GM18505 (cell line): Measurements from ENCODE around the gene EPN1.

ENCODE experiments used
- ATAC-seq: cut with Tn5 transposase; IDR thresholded peaks from one replicate; pipeline ENCODE4 v1.9.1; 2021; ENCODE audit not compliant: unreplicated experiment
- POLR2A ChIP-seq: IDR thresholded peaks from 4 replicates; pipeline ENCODE4 v1.6.1; 2011; ENCODE audit warnings: borderline replicate concordance; ENCODE audit not compliant: insufficient read depth, insufficient read length; ENCODE audit errors: extremely low read depth

EPN1 gene

DNA sequence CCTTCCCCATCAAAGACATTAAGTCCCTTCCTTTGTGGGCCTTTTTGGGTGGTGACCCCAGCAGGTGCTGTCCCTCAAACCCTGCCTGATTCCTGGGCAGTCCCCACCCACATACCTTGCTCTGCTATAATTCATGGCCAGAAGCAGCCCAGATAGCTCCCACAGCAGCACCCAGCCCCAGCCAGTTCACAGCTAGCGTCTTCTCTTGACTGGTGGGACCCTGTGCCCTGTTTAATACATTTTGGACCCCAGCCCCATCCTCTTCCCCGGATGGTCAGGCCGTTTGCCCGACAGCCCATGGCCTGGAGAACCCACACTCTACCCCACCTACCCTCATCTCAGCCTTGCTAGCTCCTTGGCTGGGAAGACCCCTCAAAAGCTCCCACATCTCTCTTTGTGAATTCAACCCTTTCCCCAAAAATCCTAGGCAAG is 24.9 kb upstream of the EPN1 start:
- no peak for TF ChIP-seq POLR2A

DNA sequence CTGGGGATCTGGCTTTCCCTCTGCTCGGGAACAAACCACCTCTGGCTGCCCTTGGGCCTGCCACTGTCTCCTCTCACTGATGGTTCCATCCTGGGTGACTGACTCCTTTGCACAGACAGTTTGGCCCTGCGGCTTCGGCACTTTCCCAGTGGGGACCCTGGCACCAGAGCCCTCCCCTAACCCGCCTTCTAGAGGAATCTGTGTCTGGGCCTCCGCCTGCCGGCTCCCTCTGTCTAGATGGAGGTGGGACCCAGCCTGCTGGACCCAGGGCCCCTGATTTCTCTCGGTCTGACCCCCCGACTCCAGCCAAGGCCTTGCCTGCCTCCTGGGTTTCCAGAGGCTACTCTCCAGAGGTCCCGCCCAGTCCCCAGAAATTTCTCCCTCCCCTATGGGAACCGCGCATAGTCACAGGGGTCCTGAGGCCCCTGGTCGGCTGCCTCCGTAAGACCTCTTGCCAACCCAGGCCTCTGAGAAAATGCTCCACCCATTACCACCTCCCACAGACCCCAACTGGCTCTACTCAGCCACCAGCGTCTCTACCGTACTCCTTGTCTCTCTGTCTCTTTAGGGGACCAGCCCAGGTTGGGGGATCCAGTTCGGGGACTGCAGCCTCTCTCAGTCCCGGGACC is 24.3 kb upstream of the EPN1 start:
- no peak for TF ChIP-seq POLR2A
- ATAC-seq = no peak

More for the DNA sequence above, 24.9 kb upstream of the EPN1 start:
- ATAC-seq = no peak

DNA sequence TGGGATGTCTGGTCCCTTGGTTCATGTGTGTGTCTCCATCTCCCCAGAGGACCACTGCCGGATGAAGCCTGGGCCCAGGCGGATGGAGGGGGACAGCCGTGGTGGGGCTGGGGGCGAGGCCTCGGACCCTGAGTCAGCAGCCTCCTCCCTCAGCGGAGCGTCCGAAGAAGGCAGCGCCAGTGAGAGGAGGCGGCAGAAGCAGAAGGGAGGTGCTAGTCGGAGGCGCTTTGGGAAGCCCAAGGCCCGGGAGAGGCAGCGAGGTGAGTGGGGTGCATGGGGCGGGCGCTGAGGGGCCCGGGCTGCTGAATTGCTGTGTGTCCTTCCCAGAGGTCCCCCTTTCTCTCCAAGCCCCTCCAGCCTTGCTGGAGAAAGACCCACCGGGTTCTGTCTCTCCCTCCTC is 23.8 kb upstream of the EPN1 start:
- no peak for TF ChIP-seq POLR2A
- ATAC-seq = no peak

DNA sequence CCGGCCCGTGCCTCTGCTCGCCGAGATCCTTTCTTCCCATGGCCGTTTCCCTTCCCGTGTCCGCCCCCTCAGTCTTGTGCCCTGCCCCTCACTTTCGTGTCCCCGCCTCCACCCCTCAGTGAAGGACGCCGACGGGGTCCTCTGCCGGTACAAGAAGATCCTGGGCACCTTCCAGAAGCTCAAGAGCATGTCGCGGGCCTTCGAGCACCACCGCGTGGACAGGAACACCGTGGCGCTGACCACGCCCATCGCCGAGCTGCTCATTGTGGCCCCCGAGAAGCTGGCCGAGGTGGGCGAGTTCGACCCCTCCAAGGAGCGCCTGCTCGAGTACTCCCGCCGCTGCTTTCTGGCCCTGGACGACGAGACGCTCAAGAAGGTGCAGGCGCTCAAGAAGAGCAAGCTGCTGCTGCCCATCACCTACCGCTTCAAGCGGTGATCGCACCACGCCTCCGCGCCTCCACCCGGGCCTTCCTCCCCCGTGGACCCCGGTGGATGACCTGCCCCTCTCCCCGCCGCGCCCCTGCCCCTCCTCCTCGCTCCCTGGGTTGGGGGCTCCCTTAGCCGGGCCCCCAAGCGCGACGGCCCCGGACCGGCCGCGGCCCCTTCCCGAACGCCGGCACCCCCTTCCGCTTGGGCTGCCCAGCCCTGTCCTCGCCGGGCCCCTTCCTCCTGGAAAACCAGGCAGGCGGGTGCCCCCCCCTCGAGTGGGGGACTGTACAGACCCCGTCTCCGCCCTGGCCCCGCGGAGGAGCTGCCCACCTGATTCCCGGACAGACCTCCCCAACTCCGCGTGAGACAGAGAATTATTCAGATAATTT is 22.5 kb upstream of the EPN1 start:
- TF ChIP-seq POLR2A = no peak
- no peak for ATAC-seq

DNA sequence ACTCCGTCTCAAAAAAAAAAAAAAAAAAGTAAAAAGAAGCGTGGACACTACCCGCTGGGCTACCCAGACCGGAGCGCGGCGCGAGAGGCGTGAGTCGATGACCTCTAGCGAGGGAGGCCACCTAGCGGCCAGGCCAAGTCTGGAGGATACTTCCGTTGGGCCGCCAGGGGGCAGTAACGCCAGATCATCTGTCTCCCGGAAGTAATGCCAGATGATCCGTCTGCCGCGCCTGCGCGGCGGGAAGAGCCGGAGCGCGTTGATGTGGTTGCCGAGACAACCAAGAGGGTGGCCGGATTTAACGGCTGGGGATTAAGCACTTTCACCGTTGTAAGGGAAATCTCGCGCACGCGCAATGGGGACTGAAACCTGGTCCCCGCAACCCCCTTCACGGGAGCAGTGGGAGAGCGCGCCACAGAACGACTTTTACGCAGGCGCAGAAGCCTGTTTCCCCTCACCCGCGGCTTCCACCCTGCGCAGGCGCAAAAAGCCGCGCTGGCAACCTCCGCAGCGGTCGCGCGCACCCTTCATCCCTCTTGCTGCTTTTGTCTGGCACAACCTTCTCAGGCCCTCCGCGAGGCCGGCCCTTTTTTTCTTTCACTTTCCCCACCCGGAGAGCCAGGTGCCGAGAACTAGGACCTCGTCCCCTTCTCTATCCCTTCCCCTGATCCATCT is 21.2 kb upstream of the EPN1 start:
- ATAC-seq = peak; percentile 39
- peak; percentile 89 for TF ChIP-seq POLR2A

DNA sequence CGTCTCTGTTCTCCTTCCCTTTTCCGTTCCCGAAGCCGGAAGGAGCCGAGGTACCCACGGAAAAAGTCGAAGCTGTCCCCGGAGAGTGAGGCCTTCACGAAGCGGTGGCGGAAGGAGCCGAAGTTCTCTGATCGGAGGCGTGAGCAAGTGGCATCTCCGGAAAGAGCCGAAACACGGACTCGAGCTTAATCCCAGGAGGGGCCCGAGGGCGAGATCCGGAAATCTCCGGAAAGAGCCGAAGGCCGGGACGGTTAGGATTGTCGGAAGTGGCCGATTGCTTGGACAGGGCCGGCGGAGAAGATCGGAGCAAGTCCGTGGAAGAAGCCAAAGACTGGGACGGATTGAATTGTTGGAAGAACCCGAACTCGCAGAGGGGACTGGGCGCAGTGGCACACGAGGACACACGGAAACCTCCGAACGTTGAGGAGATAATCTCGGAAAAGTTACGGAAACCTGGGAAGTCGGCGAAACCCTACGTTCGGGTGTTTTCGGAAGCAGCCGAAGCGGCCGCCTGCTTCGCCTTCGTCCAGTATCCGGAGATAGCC is 20.6 kb upstream of the EPN1 start:
- ATAC-seq = peak; percentile 56
- no peak for TF ChIP-seq POLR2A

DNA sequence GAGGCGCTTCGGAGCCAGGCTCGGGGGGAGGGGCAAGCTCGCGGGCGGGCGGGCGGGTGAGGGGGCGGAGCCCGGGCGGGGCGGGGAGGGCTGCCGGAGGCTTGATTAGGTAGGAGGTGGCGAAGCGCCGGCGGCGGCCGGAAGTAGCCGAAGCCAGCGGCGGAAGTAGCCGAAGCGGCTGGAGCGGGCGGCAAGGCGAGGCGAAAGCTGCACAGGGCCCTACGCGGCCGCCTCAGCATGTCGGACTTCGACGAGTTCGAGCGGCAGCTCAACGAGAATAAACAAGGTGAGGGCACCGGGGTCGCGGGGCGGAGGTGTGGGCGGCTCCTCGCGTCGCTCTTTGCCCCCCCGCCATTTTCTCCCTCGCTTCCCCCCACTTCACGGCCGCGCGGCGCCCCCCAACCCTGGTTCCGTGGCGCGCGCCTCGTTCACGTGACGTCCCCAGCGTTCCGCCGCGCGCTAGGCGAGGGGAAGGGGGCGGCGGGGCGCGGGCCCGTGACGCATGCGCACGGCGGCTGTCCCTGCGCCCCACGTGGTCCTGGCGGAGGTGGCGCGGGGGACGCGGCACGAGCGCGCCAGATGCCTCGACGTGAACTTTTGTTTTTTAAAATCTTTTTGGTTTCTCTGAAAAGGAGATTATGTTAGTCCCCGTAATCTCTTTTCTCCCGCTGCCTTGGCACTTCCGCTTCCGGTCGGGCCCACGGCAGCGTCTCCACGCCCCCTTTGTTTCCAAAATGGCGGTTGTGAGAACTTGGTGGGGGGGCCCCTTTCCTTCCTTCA is 20.0 kb upstream of the EPN1 start, which contains the start of gene U2AF2:
TSS of gene U2AF2 (plus strand) at position 168 of the 780 bp plus-strand sequence. CDS start at position 238, 70 bp downstream.
- ATAC-seq = peak; percentile 36

DNA sequence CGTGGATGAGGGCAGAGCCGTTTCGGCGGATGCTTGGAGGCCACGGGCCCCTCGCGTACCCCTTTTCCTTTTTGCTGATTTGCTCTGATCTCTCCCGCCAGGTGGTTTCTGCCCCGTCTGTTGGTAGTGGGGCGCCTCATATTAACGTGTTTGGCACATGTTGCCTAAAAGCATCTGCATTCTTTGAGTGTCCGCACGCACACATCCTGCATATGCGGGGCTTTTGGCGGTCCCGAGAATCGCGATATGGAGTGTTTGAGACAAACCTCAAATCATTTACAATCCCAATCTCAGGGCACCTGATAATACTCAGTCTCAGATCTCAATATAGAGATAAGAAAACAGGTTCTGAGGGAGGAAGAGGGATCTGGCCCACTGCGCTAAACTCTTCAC is 19.4 kb upstream of the EPN1 start:
- TF ChIP-seq POLR2A = no peak

More for the DNA sequence above, 20.0 kb upstream of the EPN1 start, which contains the start of gene U2AF2:
- peak; percentile 92 for TF ChIP-seq POLR2A

DNA sequence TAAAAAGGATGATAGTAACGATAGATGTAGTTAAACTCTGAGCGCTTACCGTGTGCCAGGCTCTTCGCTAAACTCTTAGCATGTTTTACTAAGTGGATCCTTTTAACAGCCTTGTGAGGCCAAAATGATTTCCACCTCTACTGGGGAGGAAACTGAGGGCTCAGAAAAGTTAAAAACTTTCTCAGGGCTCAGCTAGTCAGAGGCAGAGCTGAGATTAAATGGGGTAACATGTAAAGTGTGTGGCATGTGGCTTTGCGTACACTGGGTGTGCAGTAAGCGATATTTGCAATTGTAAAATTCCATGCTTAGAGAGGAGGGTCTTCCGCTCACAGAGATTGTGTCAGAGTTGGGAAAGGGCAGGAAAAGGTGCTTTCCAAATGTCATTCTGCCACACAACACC is 18.5 kb upstream of the EPN1 start:
- ATAC-seq = no peak
- TF ChIP-seq POLR2A = no peak

More for the DNA sequence above, 19.4 kb upstream of the EPN1 start:
- ATAC-seq = no peak

DNA sequence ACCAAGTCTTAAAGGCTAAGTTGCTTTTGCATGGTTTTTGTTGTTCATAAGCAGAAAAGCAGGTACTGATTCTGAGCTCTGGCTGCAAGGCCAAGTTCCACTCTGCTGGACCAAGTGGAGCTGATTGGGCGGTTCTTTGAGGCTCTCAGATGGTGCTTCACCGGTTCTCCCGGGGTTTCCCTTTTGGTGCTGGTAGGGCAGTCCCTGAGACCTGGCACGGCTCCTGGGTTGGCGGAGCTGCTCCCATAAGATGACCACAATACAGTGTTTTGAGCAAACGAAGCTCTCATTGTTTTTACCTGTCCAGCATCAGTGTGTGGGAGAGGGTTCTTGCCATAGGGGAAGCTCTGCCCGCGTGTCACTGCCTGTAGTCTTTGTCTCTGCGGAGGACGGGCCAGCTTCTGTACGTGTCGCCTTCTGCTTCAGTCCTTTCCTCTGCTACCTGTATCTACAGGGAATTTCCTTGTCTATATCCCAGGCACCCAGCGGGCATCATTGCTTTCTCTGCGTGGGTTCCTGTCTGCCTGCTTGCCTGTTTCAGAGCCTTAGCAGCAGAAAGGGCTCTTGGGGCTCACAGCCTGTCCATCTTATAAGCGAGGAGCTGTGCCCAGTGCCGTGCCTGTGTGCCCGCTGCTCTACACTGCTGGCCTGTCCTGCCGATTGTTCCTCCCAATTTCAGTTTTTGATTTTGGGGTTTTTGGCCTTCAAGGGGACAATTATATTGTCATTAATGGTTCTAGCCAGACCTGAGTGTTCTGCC is 17.9 kb upstream of the EPN1 start:
- ATAC-seq = no peak
- no peak for TF ChIP-seq POLR2A

DNA sequence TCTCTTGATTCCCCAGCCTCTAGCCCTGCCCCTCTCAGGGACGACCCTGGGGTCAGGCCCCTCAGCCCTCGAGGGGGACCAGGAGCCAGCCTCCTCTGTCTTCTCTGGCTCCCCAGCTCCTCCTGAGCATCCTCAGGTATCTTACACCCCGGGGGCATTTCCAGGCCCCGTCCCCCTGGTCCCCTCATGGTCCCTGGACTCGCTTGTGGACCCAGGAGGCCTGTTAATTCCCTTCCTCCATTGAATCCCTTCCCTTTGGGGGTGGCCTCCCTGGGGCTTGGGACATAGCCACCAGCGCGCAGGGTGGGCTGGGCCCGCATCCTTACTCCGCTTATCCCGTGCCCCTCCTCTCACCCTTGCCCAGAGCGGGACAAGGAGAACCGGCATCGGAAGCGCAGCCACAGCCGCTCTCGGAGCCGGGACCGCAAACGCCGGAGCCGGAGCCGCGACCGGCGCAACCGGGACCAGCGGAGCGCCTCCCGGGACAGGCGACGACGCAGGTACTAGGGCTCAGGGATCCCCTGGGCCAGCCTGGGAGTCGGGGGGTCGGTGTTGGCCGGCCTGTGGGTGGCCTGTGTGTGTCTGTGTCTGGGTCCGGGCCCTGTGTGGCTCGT is 16.1 kb upstream of the EPN1 start:
- no peak for TF ChIP-seq POLR2A
- no peak for ATAC-seq

DNA sequence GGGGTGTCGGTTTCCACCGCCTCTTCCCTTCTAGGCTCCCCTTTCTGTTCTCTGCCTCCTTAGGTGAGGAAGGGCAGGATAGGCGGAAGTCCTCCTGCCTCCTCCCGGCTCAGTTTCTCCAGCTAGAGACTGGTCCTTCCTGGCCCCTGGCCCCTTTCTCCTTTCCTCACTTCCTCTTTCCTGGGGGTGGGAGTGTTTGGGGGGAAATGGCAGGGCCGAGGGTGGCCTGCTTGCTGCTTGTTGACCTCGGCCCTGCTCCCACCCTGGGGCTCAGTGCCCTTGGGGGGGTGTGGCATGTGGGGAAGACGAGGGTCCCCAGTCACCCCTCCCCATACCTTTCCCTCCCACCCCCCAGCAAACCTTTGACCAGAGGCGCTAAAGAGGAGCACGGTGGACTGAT is 15.2 kb upstream of the EPN1 start:
- no peak for ATAC-seq
- TF ChIP-seq POLR2A = no peak

DNA sequence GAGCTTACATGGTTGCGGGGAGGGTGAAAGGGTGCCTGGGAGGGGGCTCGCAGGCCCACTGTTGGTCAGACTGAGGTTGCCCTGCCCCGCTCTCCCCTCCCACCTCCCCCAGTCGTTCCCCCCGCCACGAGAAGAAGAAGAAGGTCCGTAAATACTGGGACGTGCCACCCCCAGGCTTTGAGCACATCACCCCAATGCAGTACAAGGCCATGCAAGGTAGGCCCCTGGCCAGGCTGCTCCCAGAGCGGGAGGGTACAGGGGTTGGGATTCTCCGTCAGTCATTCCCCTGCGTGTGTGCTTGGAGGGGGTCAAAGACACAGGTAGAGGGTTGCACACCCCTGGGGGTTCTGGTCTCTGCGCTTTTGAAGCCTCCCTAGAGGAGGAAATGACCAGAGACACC is 14.6 kb upstream of the EPN1 start:
- no peak for ATAC-seq
- TF ChIP-seq POLR2A = no peak
